ENCODE results near the gene PARP11.

GRCh38 chr12:3881281-3881950 lies 8.2 kb upstream of the PARP11 start:
- TF ChIP-seq EZH2phosphoT487 (IDR thresholded peaks at IDR 0.05; ENCODE audit: low read depth) = no peak
- no peak for TF ChIP-seq CTCF (IDR thresholded peaks at IDR 0.05; ENCODE audit: low read depth, low read length)
